Measurements from ENCODE around the gene GLB1L3.

Gene GLB1L3

GRCh38 chr11:134345237-134345550 is 69.0 kb downstream of the GLB1L3 start:
- no peak for DNase-seq

- DNase-seq, result no peak
Measured at GRCh38 chr11:134346101-134346975, 70.2 kb downstream of the GLB1L3 start.

- no peak for DNase-seq
Measured at GRCh38 chr11:134346976-134347350, 70.8 kb downstream of the GLB1L3 start.

GRCh38 chr11:134347441-134347840 is 71.3 kb downstream of the GLB1L3 start:
- DNase-seq, result no peak

- no peak for DNase-seq
Measured at GRCh38 chr11:134349109-134349801, 73.1 kb downstream of the GLB1L3 start.

- no peak for DNase-seq
Measured at GRCh38 chr11:134349802-134350355, 73.7 kb downstream of the GLB1L3 start.

GRCh38 chr11:134350381-134350780 is 74.2 kb downstream of the GLB1L3 start:
- DNase-seq, result no peak

- DNase-seq, result no peak
Measured at GRCh38 chr11:134352111-134352510, 75.9 kb downstream of the GLB1L3 start.

- DNase-seq, result no peak
Measured at GRCh38 chr11:134355136-134355535, 79.0 kb downstream of the GLB1L3 start.

GRCh38 chr11:134355656-134356055 is 79.5 kb downstream of the GLB1L3 start:
- no peak for DNase-seq

GRCh38 chr11:134356656-134357544 is 80.7 kb downstream of the GLB1L3 start:
- DNase-seq, result no peak

GRCh38 chr11:134357545-134357839 is 81.3 kb downstream of the GLB1L3 start:
- DNase-seq, result no peak

- DNase-seq, result no peak
Measured at GRCh38 chr11:134358165-134358855, 82.1 kb downstream of the GLB1L3 start.

GRCh38 chr11:134358856-134359490 is 82.8 kb downstream of the GLB1L3 start:
- no peak for DNase-seq

GRCh38 chr11:134359646-134360045 is 83.5 kb downstream of the GLB1L3 start:
- DNase-seq, result no peak

- DNase-seq, result peak; percentile 63
Measured at GRCh38 chr11:134360050-134360835, 84.1 kb downstream of the GLB1L3 start.

- DNase-seq, result no peak
Measured at GRCh38 chr11:134361661-134362060, 85.5 kb downstream of the GLB1L3 start.

- no peak for DNase-seq
Measured at GRCh38 chr11:134362192-134362901, 86.2 kb downstream of the GLB1L3 start.

GRCh38 chr11:134363161-134363560 is 87.0 kb downstream of the GLB1L3 start:
- DNase-seq, result no peak

GRCh38 chr11:134363592-134363991 is 87.4 kb downstream of the GLB1L3 start:
- DNase-seq, result no peak
